Adrenal gland (tissue), 5 donors: ENCODE results near the gene EMC6.

Experiments
- POLR2A ChIP-seq, 2 donors: fragments of 450-650 bp; IDR thresholded peaks; one replicate each; pipeline ENCODE4 v1.6.1; 2017; ENCODE audit warnings: antibody characterized with exemption in 2 of 2, mild to moderate bottlenecking in 2 of 2, moderate library complexity in 1 of 2
- TF ChIP-seq, protein P1 (sequence below), 6 experiments: fragments of 450-650 bp in 4 of 6; fragments of 200-600 bp in 2 of 6; sonication (generic) in 1 of 6; IDR thresholded peaks; 1 replicate in 5 of 6; 2 replicates in 1 of 6; pipeline versions ENCODE4 v1.5.1 to v1.8.0; 2016 to 2021; ENCODE audit warnings: antibody characterized with exemption in 6 of 6, mild to moderate bottlenecking in 2 of 6, moderate library complexity in 1 of 6
- donor health status: DM: no; HTN: no; CAD: no.

- TF ChIP-seq, protein P1, sequence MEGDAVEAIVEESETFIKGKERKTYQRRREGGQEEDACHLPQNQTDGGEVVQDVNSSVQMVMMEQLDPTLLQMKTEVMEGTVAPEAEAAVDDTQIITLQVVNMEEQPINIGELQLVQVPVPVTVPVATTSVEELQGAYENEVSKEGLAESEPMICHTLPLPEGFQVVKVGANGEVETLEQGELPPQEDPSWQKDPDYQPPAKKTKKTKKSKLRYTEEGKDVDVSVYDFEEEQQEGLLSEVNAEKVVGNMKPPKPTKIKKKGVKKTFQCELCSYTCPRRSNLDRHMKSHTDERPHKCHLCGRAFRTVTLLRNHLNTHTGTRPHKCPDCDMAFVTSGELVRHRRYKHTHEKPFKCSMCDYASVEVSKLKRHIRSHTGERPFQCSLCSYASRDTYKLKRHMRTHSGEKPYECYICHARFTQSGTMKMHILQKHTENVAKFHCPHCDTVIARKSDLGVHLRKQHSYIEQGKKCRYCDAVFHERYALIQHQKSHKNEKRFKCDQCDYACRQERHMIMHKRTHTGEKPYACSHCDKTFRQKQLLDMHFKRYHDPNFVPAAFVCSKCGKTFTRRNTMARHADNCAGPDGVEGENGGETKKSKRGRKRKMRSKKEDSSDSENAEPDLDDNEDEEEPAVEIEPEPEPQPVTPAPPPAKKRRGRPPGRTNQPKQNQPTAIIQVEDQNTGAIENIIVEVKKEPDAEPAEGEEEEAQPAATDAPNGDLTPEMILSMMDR (IDR thresholded peaks at IDR 0.05): no peak
- no peak for TF ChIP-seq POLR2A (IDR thresholded peaks at IDR 0.05)
Observed at GRCh38 chr17:3675886-3676285, 7.3 kb downstream of the EMC6 start.
